GM12865 (cell line): ENCODE measurements around the gene AGPAT3.

Source experiments
- DNase-seq: peaks from one replicate; pipeline ENCODE4 v3.0.0; 2010; ENCODE audit warnings: low read depth
- H3K4me3 ChIP-seq: 2 replicates; pipeline ENCODE4 v1.5.1; 2011; ENCODE audit warnings: mild to moderate bottlenecking, low read depth, low read length, control low read depth
- CTCF ChIP-seq: IDR thresholded peaks from 2 replicates; pipeline ENCODE4 v1.5.1; 2011; ENCODE audit warnings: low read length, control low read depth, low read depth, inconsistent platforms; ENCODE audit not compliant: insufficient read depth; ENCODE audit errors: missing control alignments

Gene AGPAT3

DNA sequence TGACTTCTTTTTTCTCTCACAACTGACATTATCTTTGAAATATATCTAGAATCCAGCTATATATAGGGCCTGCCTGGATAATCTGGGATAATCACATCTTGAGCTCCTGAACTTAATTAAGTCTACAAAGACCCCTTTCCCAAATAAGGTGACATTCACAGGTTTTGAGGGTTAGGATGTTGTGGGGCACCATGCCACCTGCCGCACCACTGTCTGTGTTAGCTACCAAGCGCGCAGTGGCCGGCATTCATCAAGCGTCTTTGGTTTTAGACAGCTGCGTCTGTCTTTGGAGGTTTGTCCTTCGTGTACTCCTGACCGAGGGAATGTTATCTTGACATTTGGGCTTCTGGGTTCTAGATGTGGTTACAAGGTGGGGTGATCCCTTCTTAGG is 154.5 kb downstream of the AGPAT3 start:
- no peak for TF ChIP-seq CTCF
- no peak for DNase-seq
- no peak overlapping the region for H3K4me3 ChIP-seq

DNA sequence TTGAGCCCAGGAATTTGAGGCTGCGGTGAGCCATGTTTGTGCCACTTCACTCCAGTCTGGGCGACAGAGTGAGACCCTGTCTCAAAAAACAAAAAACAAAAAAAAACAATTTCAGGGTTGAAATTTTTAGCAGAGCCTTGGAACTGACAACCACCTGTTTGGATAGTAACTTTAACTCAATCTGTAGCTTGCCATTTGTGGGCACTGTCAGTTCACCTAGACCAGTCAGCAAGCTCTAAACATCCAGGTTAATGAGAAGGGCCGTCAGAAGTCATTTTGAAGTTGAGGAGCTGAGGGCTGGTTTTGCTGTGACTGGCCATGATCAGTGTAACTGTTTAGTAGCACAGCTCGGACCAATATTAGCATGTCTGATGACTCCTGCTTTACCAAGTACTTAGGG is 155.5 kb downstream of the AGPAT3 start:
- no peak overlapping the region for H3K4me3 ChIP-seq
- TF ChIP-seq CTCF, result no peak
- no peak for DNase-seq

DNA sequence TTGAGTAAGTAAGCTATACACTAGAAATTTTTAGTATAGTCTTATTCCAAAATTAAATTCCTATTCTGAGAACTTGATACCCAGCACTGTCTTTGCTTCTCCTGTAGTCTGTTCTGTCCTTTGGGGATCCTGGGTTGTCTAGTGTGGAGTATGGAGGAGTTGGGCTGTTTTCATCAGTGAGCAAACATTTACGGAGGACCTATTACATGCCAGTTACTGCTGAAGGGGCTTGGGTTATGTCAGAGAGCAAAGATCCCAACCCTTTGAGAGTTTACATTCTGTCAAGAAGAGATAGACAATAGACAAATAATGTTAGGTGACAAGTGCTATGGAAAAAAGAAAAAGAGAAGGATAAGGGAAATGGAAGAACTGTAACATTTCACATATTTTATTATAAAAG is 156.0 kb downstream of the AGPAT3 start:
- no peak for DNase-seq
- no peak for TF ChIP-seq CTCF
- H3K4me3 ChIP-seq, result no peak overlapping the region

DNA sequence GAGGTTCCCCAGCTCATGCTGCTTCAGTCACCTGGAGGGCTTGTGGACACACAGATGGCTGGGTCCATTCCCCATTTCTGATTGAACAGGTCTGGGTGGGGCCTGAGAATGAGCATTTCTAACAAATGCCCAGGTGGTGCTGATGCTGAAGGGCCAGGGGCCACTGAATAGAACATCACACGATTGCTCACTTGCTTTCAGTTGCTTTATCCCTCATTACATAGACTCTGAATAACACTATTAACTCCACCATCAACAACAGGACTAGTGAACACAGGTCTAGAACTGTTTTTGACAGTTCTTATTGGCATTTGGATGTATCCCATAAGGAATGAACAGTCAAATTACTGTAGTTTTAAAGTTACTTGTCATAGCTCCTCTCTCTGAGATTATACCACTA is 159.2 kb downstream of the AGPAT3 start:
- TF ChIP-seq CTCF, result no peak
- DNase-seq, result no peak
- no peak overlapping the region for H3K4me3 ChIP-seq

- no peak for DNase-seq
- TF ChIP-seq CTCF, result no peak
- H3K4me3 ChIP-seq, result no peak overlapping the region
Measured at GRCh38 chr21:44024887-44025353, 159.9 kb downstream of the AGPAT3 start.

- TF ChIP-seq CTCF, result no peak
- no peak for DNase-seq
- no peak overlapping the region for H3K4me3 ChIP-seq
Measured at GRCh38 chr21:44027607-44028286, 162.7 kb downstream of the AGPAT3 start.

GRCh38 chr21:44028287-44028659 is 163.2 kb downstream of the AGPAT3 start:
- DNase-seq, result no peak
- TF ChIP-seq CTCF, result no peak

More at GRCh38 chr21:44028287-44028659, 163.2 kb downstream of the AGPAT3 start:
- H3K4me3 ChIP-seq, result no peak overlapping the region
